Panc1 (cell line): ENCODE data around the gene CAMK2A. TPM values are rescaled to one million over a fixed set of nuclear protein-coding genes. Genes with fewer than 3 reads are reported as not detected.

ENCODE experiments used
- ATAC-seq: fragments of 200-7000 bp; cut with Tn5 transposase; 2 replicates; pipeline ENCODE4 v1.9.1; 2020; ENCODE audit warnings: mild to moderate bottlenecking, moderate library complexity
- BruUV-seq: library from RNA; stranded (reverse); fragments of 400-500 nt; replicated peaks from 2 replicates; lab custom pipeline; 2021; lab: Mats Ljungman, UMichigan
- CTCF ChIA-PET: fragments of 300-600 bp; sonication (Branson Sonifier 250); formaldehyde crosslinking; loops from one replicate; lab custom pipeline; 2022; ENCODE audit warnings: antibody characterized with exemption; lab: Charles Lee
- POLR2A ChIA-PET: fragments of 300-600 bp; sonication (Branson Sonifier 250); formaldehyde crosslinking; loops from one replicate; lab custom pipeline; 2022; ENCODE audit warnings: antibody characterized with exemption; lab: Charles Lee
- DNase-seq: peaks from one replicate; pipeline ENCODE4 v3.0.0-alpha.2; 2010; ENCODE audit warnings: low read depth, low spot score
- H3K27ac ChIP-seq: 2 replicates; pipeline ENCODE4 v1.5.1; 2011; ENCODE audit warnings: mild to moderate bottlenecking, low read length, inconsistent platforms
- H3K27me3 ChIP-seq: fragments of 200-500 bp; sonication (Bioruptor generic); 2 replicates; pipeline ENCODE4 v1.6.0; 2014; ENCODE audit warnings: low read length, inconsistent platforms; ENCODE audit not compliant: control insufficient read depth, insufficient read depth
- H3K36me3 ChIP-seq: fragments of 200-500 bp; sonication (Bioruptor generic); 2 replicates; pipeline ENCODE4 v1.5.1; 2014; ENCODE audit warnings: inconsistent platforms, mild to moderate bottlenecking, low read length, moderate library complexity; ENCODE audit not compliant: control insufficient read depth, insufficient read depth
- H3K4me1 ChIP-seq: 2 replicates; pipeline ENCODE4 v1.5.1; 2011; ENCODE audit warnings: inconsistent platforms, mild to moderate bottlenecking, low read length, moderate library complexity; ENCODE audit not compliant: control insufficient read depth, insufficient read depth
- H3K4me3 ChIP-seq, 2 experiments: 2 replicates each; pipeline ENCODE4 v1.5.1; 2011 to 2012; ENCODE audit warnings: low read depth in 2 of 2, low read length in 2 of 2, mild to moderate bottlenecking in 2 of 2, inconsistent platforms in 1 of 2, moderate library complexity in 1 of 2
- H3K9me3 ChIP-seq: fragments of 200-500 bp; sonication (Bioruptor generic); 2 replicates; pipeline ENCODE4 v1.5.1; 2014; ENCODE audit warnings: low read depth, mild to moderate bottlenecking, inconsistent platforms, low read length, moderate library complexity; ENCODE audit not compliant: control insufficient read depth, insufficient read depth
- CTCF ChIP-seq: fragments of 450-650 bp; IDR thresholded peaks from 2 replicates; pipeline ENCODE4 v1.5.1; 2017; ENCODE audit warnings: mild to moderate bottlenecking
- POLR2AphosphoS5 ChIP-seq: IDR thresholded peaks from 2 replicates; pipeline ENCODE4 v1.6.1; 2012; ENCODE audit warnings: mild to moderate bottlenecking, low read depth, low read length, moderate library complexity
- REST ChIP-seq, 2 experiments: IDR thresholded peaks; 2 replicates each; pipeline ENCODE4 v1.6.1; 2011 to 2012; ENCODE audit warnings: low read depth in 2 of 2, control low read depth in 1 of 2, low read length in 1 of 2, mild to moderate bottlenecking in 1 of 2, moderate library complexity in 1 of 2; ENCODE audit not compliant: insufficient read depth in 1 of 2
- SIN3A ChIP-seq: IDR thresholded peaks from 2 replicates; pipeline ENCODE4 v1.6.1; 2012; ENCODE audit warnings: low read depth, mild to moderate bottlenecking, low read length, moderate library complexity, borderline replicate concordance; ENCODE audit not compliant: insufficient read depth
- TCF7L2 ChIP-seq: IDR thresholded peaks from 2 replicates; pipeline ENCODE4 v1.6.1; 2011; ENCODE audit warnings: mild to moderate bottlenecking, low read depth, low read length, inconsistent platforms
- in situ Hi-C: cut with HindIII; loops from 2 replicates; pipeline ENCODE4 v1.10.0; 2016; ENCODE audit warnings: low sequenced_read_pairs, low pct_unique_long_range_greater_than_20kb
- intact Hi-C: fragments of 100-400 bp; cut with micrococcal nuclease; formaldehyde crosslinking; loops from one replicate; pipeline ENCODE4 v1.10.0; 2022; ENCODE audit not compliant: unreplicated experiment
- total RNA-seq: library from RNA; stranded (reverse); gene quantifications from one replicate; pipeline ENCODE4 v1.2.1, GENCODE V29; 2021; ENCODE audit not compliant: unreplicated experiment

Gene CAMK2A
- total RNA-seq, 1 experiment from 2014 or later = 0.51 TPM

- Histone ChIP-seq H3K27ac (no peak overlapping the region), H3K4me3 (no peak overlapping the region), H3K27me3 (no peaks in the 10 kb centered on the region), H3K36me3 (no peaks in the 10 kb centered on the region), H3K4me1 (no peaks in the 10 kb centered on the region), H3K9me3 (no peaks in the 10 kb centered on the region)
- intact Hi-C loops (no loop called here), in situ Hi-C loops (no loop called here)
- no TSS peak for BruUV-seq
- TF ChIP-seq REST (IDR thresholded peaks at IDR 0.05; ENCODE audit: insufficient read depth in 1 of 2, low read depth in 2 of 2, low read length in 1 of 2) (no peak), POLR2AphosphoS5 (no peak), SIN3A (no peak), TCF7L2 (no peak), CTCF (no peak)
- DNase-seq = no peak
- CTCF ChIA-PET = no interaction called here
- no peak for ATAC-seq
- POLR2A ChIA-PET = no interaction called here
Observed at GRCh38 chr5:150333400-150333799, 43.8 kb upstream of the CAMK2A start.

- TF ChIP-seq REST (IDR thresholded peaks at IDR 0.05; ENCODE audit: insufficient read depth in 1 of 2, low read depth in 2 of 2, low read length in 1 of 2) (no peak), SIN3A (no peak), CTCF (no peak), TCF7L2 (no peak), POLR2AphosphoS5 (no peak)
- no peak for ATAC-seq
- Histone ChIP-seq H3K4me3 (no peak overlapping the region), H3K9me3 (no peaks in the 10 kb centered on the region), H3K36me3 (no peaks in the 10 kb centered on the region), H3K4me1 (no peaks in the 10 kb centered on the region), H3K27ac (no peak overlapping the region), H3K27me3 (no peaks in the 10 kb centered on the region)
- BruUV-seq = no TSS peak
- ChIA-PET CTCF (no interaction called here), POLR2A (no interaction called here)
- intact Hi-C loops (no loop called here), in situ Hi-C loops (no loop called here)
- DNase-seq = no peak
Observed at GRCh38 chr5:150329881-150330876, 40.6 kb upstream of the CAMK2A start.
